Heart left ventricle (tissue), 13 donors: Measurements from ENCODE around the gene MTOR.

Experiments used
- POLR2A ChIP-seq, 2 donors: fragments of 450-650 bp; IDR thresholded peaks; one replicate each; pipeline ENCODE4 v1.6.1; 2017; ENCODE audit warnings: antibody characterized with exemption in 2 of 2, mild to moderate bottlenecking in 2 of 2, moderate library complexity in 2 of 2
- TF ChIP-seq, protein P1 (sequence below), 12 donors: fragments of 200-600 bp; sonication (generic) in 4 of 12; IDR thresholded peaks; one replicate each; pipeline versions ENCODE4 v1.5.0 to v1.8.0; 2018 to 2022; ENCODE audit warnings: antibody characterized with exemption in 12 of 12, mild to moderate bottlenecking in 5 of 12
- donor health status: ischemic (EF 13 %, LVEDD 7.1; RV severe dilation, severe dysfunction).
- donor health status: DM: no; HTN: yes; CAD: no.
- donor health status: DM: no; HTN: no; CAD: no.
- donor health status: ischemic (EF 25% LVEDD 6.9; RV normal size, moderate dysfunction).
- donor health status: ischemic (EF 25% LVEDD 5.7; RV mildly dilated, moderate dysfunction).
- donor health status: ischemic (EF 35%, LVEDD 5.7; RV mildly dilated, moderate dysfunction).
- donor health status: nonischemic (EF 11% LVEDD 7.7; RV severe dilation, severe dysfunction).
- donor health status: DM: yes; HTN: yes; CAD: no.
- donor health status: PGD.
- donor health status: ischemic (EF 29% LVEDD 5.4; RV normal size, mild dysfunction).
- donor health status: nonischemic (EF 23%, LVEDD 6.1; RV moderate dilation, normal function).

DNA sequence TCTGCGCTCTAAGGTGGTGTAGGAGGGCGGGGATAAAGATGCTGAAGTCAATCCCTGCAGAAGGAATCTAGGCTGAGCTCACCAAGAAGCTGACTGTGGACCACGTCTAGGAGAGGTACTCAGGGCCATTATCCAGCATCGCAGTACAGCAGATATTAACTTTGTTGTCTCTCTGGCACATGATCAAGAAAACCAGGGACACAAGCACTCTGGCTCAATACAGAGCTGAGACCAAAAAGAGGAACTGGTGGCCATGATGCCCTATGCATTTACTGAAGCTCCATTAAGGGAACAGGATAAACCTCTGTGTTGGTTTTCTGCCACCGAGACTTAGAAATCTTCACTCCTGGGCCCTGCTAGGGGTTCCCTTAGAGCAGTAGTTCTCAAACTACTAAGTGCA lies 111.2 kb downstream of the MTOR start:
- TF ChIP-seq, protein P1, sequence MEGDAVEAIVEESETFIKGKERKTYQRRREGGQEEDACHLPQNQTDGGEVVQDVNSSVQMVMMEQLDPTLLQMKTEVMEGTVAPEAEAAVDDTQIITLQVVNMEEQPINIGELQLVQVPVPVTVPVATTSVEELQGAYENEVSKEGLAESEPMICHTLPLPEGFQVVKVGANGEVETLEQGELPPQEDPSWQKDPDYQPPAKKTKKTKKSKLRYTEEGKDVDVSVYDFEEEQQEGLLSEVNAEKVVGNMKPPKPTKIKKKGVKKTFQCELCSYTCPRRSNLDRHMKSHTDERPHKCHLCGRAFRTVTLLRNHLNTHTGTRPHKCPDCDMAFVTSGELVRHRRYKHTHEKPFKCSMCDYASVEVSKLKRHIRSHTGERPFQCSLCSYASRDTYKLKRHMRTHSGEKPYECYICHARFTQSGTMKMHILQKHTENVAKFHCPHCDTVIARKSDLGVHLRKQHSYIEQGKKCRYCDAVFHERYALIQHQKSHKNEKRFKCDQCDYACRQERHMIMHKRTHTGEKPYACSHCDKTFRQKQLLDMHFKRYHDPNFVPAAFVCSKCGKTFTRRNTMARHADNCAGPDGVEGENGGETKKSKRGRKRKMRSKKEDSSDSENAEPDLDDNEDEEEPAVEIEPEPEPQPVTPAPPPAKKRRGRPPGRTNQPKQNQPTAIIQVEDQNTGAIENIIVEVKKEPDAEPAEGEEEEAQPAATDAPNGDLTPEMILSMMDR (IDR thresholded peaks at IDR 0.05), result no peak
- no peak for TF ChIP-seq POLR2A (IDR thresholded peaks at IDR 0.05)
